PC-3 (cell line): Measurements from ENCODE around the gene MUTYH. TPM values are rescaled to one million over a fixed set of nuclear protein-coding genes. Genes with fewer than 3 reads are reported as not detected.

Experiments
- ATAC-seq: fragments of 200-7000 bp; cut with Tn5 transposase; 2 replicates; pipeline ENCODE4 v1.9.1; 2020; ENCODE audit warnings: mild to moderate bottlenecking, moderate library complexity
- BruUV-seq: library from RNA; stranded (reverse); fragments of 400-500 nt; replicated peaks from 2 replicates; lab custom pipeline; 2021; lab: Mats Ljungman, UMichigan
- CTCF ChIA-PET: fragments of 300-600 bp; sonication (Branson Sonifier 250); formaldehyde crosslinking; loops from one replicate; lab custom pipeline; 2022; ENCODE audit warnings: antibody characterized with exemption; lab: Charles Lee
- POLR2A ChIA-PET: fragments of 300-600 bp; sonication (Branson Sonifier 250); formaldehyde crosslinking; loops from one replicate; lab custom pipeline; 2022; ENCODE audit warnings: antibody characterized with exemption; ENCODE audit not compliant: unreplicated experiment; lab: Charles Lee
- DNase-seq: peaks from one replicate; pipeline ENCODE4 v3.0.0-alpha.2; 2015
- H2AFZ ChIP-seq: fragments of 300-600 bp; sonication (generic); 2 replicates; pipeline ENCODE4 v1.6.0; 2016; ENCODE audit warnings: antibody characterized with exemption, low read length
- H3F3A ChIP-seq: fragments of 300-600 bp; sonication (generic); one replicate; pipeline ENCODE4 v1.6.0; 2017; ENCODE audit warnings: antibody characterized with exemption, low read length, control low read depth, mild to moderate bottlenecking; ENCODE audit not compliant: unreplicated experiment
- H3K27ac ChIP-seq: fragments of 300-600 bp; sonication (generic); 2 replicates; pipeline ENCODE4 v1.5.1; 2016; ENCODE audit warnings: mild to moderate bottlenecking, low read length
- H3K27me3 ChIP-seq: fragments of 300-600 bp; sonication (generic); 2 replicates; pipeline ENCODE4 v1.6.1; 2016; ENCODE audit warnings: low read length, mixed read lengths
- H3K36me3 ChIP-seq: fragments of 300-600 bp; sonication (generic); 2 replicates; pipeline ENCODE4 v1.6.1; 2016; ENCODE audit warnings: low read depth, mixed run types, low read length, mixed read lengths
- H3K4me1 ChIP-seq: fragments of 300-600 bp; sonication (generic); 2 replicates; pipeline ENCODE4 v1.5.1; 2016; ENCODE audit warnings: low read length; ENCODE audit not compliant: insufficient read depth
- H3K4me2 ChIP-seq: fragments of 300-600 bp; sonication (generic); 2 replicates; pipeline ENCODE4 v1.6.0; 2016; ENCODE audit warnings: low read length
- H3K4me3 ChIP-seq: fragments of 300-600 bp; sonication (generic); 2 replicates; pipeline ENCODE4 v1.5.1; 2016; ENCODE audit warnings: mild to moderate bottlenecking, low read length, mixed read lengths
- H3K79me2 ChIP-seq: fragments of 300-600 bp; sonication (generic); 2 replicates; pipeline ENCODE4 v1.6.1; 2017; ENCODE audit warnings: low read length, mixed read lengths
- H3K9ac ChIP-seq: fragments of 300-600 bp; sonication (generic); 2 replicates; pipeline ENCODE4 v1.6.0; 2016; ENCODE audit warnings: mild to moderate bottlenecking, low read length
- H3K9me2 ChIP-seq: fragments of 300-600 bp; sonication (generic); replicated peaks from 2 replicates; pipeline ENCODE4 v1.6.1; 2016; ENCODE audit warnings: mixed run types, low read length, mixed read lengths
- H3K9me3 ChIP-seq: fragments of 300-600 bp; sonication (generic); 2 replicates; pipeline ENCODE4 v1.6.1; 2016; ENCODE audit warnings: low read length, mixed read lengths
- H4K20me1 ChIP-seq: fragments of 300-600 bp; sonication (generic); 2 replicates; pipeline ENCODE4 v1.6.1; 2016; ENCODE audit warnings: low read length, mixed read lengths
- EZH2 ChIP-seq: fragments of 300-600 bp; sonication (generic); IDR thresholded peaks from one replicate; pipeline ENCODE4 v1.6.1; 2017; ENCODE audit warnings: antibody characterized with exemption, mild to moderate bottlenecking, low read length; ENCODE audit not compliant: unreplicated experiment
- EZH2phosphoT487 ChIP-seq: fragments of 300-600 bp; sonication (generic); IDR thresholded peaks from 2 replicates; pipeline ENCODE4 v1.6.1; 2018; ENCODE audit warnings: mild to moderate bottlenecking, antibody characterized with exemption, low read length, borderline replicate concordance
- intact Hi-C: fragments of 100-400 bp; cut with micrococcal nuclease; formaldehyde crosslinking; loops from 2 replicates; pipeline ENCODE4 v1.9.0; 2023
- total RNA-seq: library from RNA; depleted of rRNA; stranded (reverse); fragments of >200 nt; gene quantifications from 2 replicates; pipeline ENCODE4 v1.2.3, GENCODE V29; 2014
- TF ChIP-seq, protein P1 (sequence below): fragments of 300-600 bp; sonication (generic); conservative IDR thresholded peaks from 2 replicates; pipeline ENCODE4 v1.5.1; 2017; ENCODE audit warnings: antibody characterized with exemption, low read depth, mild to moderate bottlenecking, low read length

Gene MUTYH
- total RNA-seq, 1 experiment from 2014 or later: 22.8 TPM

DNA sequence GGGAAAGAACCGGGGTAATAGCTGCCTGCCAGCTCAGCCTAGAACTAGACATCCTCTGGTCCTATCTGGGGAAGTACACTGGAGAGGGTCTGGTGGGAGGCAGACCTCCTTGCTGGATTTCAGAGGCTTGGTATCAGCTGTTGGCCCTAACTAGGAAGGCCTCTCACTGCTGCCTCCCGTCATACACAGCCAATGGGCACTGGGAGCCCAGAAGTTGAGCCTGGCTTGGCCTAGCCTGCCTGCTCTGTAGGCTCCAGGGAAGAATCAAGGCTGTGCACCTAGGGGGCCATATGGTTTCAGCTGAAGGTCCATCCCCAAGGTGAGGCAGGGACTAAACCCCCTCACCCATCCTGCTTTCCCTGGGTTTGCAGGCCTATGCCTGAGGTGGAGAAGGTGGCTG is 4.3 kb upstream of the MUTYH start:
- no peak for DNase-seq
- TF ChIP-seq EZH2phosphoT487 (no peak), EZH2 (no peak)
- TF ChIP-seq, protein P1, sequence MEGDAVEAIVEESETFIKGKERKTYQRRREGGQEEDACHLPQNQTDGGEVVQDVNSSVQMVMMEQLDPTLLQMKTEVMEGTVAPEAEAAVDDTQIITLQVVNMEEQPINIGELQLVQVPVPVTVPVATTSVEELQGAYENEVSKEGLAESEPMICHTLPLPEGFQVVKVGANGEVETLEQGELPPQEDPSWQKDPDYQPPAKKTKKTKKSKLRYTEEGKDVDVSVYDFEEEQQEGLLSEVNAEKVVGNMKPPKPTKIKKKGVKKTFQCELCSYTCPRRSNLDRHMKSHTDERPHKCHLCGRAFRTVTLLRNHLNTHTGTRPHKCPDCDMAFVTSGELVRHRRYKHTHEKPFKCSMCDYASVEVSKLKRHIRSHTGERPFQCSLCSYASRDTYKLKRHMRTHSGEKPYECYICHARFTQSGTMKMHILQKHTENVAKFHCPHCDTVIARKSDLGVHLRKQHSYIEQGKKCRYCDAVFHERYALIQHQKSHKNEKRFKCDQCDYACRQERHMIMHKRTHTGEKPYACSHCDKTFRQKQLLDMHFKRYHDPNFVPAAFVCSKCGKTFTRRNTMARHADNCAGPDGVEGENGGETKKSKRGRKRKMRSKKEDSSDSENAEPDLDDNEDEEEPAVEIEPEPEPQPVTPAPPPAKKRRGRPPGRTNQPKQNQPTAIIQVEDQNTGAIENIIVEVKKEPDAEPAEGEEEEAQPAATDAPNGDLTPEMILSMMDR: no peak
- ChIA-PET CTCF (no interaction called here), POLR2A (interaction anchor here (0.5 to 0.6 kb wide), 2 partner anchors 332 to 578 kb away, joined by 6 to 11 read pairs; no protein-coding TSS in a partner anchor)
- H3K27me3 ChIP-seq: no peaks in the 10 kb centered on the region
- H3K4me1 ChIP-seq: peaks cover 28% of the 10 kb centered on the region
- no peak overlapping the region for H3K9ac ChIP-seq
- H3K4me3 ChIP-seq: no peak overlapping the region
- H3F3A ChIP-seq: no peaks in the 10 kb centered on the region
- no peak overlapping the region for H2AFZ ChIP-seq
- intact Hi-C loops: loop anchor here (5.0 kb wide), 1 partner anchor 148 kb away; the partner anchor contains the start of gene TESK2
- no peak for ATAC-seq
- H3K36me3 ChIP-seq: peaks cover 34% of the 10 kb centered on the region
- H3K27ac ChIP-seq: no peak overlapping the region
- H3K9me3 ChIP-seq: no peaks in the 10 kb centered on the region
- H3K4me2 ChIP-seq: no peak overlapping the region
- H4K20me1 ChIP-seq: 0 out of 2 replicates have a peak, but pooled peaks cover 3% of the 10 kb centered on the region
- no peaks in the 10 kb centered on the region for H3K9me2 ChIP-seq
- no TSS peak for BruUV-seq
- peaks cover 36% of the 10 kb centered on the region for H3K79me2 ChIP-seq

DNA sequence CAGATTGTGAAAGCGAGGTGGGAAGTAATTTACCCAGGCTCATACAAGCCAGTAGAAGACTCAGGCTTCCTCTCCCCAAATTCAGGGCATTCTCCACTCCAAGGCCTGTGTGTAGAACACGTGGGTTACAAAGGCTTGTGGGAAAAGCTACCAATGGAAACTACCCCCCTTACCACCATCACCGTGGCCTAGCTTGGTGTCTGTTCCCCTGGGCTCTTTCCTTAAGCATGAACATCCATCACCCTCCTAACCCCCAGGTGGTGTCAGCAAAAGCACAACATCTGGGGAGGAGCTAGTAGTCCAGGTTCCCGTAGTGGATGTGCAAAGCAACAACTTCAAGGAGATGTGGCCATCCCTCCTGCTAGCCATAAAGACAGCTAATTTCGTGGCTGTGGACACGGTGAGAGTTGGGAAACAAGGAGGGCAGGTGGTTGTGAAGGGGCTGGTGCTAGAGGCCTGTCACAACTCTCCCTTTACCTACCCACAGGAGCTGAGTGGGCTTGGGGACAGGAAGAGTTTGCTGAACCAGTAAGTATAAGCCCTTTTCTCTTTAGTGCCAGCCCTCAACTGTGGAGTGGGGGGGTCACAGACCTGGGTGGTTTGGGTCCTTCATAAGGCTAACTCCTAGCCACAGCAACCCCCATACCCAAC is 701 bp upstream of the MUTYH start:
- Histone ChIP-seq H3K9me3 (no peaks in the 10 kb centered on the region), H3K4me2 (peak overlapping the region; percentile 91), H3K79me2 (peaks cover 45% of the 10 kb centered on the region), H3K4me1 (peaks cover 33% of the 10 kb centered on the region), H3K4me3 (peak overlapping the region; percentile 83), H3F3A (no peaks in the 10 kb centered on the region), H4K20me1 (0 out of 2 replicates have a peak, but pooled peaks cover 3% of the 10 kb centered on the region), H3K9me2 (no peaks in the 10 kb centered on the region), H3K27me3 (no peaks in the 10 kb centered on the region), H3K27ac (peak overlapping the region; percentile 76; the same call in 1 of the 2 replicates), H3K9ac (peak overlapping the region; percentile 91), H3K36me3 (peaks cover 34% of the 10 kb centered on the region), H2AFZ (peak overlapping the region; percentile 84; the same call in 1 of the 2 replicates)
- intact Hi-C loops: loop anchor here (1.0 to 5.0 kb wide), 3 partner anchors 38 to 328 kb away; partner anchors contain the start of genes TESK2 and UROD
- DNase-seq: no peak
- no TSS peak for BruUV-seq
- ChIA-PET POLR2A (interaction anchor here (0.5 to 0.9 kb wide), 4 partner anchors 38 to 328 kb away, joined by 3 to 22 read pairs (median 6); partner anchors contain the start of genes CCDC163 and MMACHC), CTCF (interaction anchor here (0.7 to 2.2 kb wide), 3 partner anchors 19 to 326 kb away, joined by 3 to 18 read pairs (median 3); no protein-coding TSS in a partner anchor)
- 0 out of 2 replicates have a peak, but pooled peaks have one; percentile 0 for ATAC-seq
- no peak for TF ChIP-seq EZH2
- TF ChIP-seq EZH2phosphoT487: no peak
- TF ChIP-seq, protein P1: no peak
